Small intestine (tissue), 7 donors: ENCODE measurements around the gene SYMPK. TPM values are rescaled to one million over a fixed set of nuclear protein-coding genes. Genes with fewer than 3 reads are reported as not detected.

Experiments
- DNase-seq, 2 donors: peaks; one replicate each; pipeline versions ENCODE4 v3.0.0 to v3.0.0-alpha.2; 2013
- FAIRE-seq: peaks from 2 replicates; lab custom pipeline; 2012; peaks lifted over from hg19 to GRCh38; lab: Jason Lieb, UNC
- H3K27ac ChIP-seq, 3 donors: one replicate each; pipeline ENCODE4 v1.5.1; 2013; ENCODE audit warnings: low read length in 2 of 3, mild to moderate bottlenecking in 2 of 3, control low read depth in 1 of 3, inconsistent platforms in 1 of 3, low read depth in 1 of 3, moderate library complexity in 1 of 3
- H3K27me3 ChIP-seq, 3 donors: one replicate each; pipeline ENCODE4 v1.6.1; 2013; ENCODE audit warnings: low read length in 3 of 3, inconsistent platforms in 1 of 3; ENCODE audit not compliant: control insufficient read depth in 3 of 3, insufficient read depth in 3 of 3
- H3K36me3 ChIP-seq, 3 donors: one replicate each; pipeline ENCODE4 v1.6.1; 2013; ENCODE audit warnings: low read length in 3 of 3, inconsistent platforms in 1 of 3, low read depth in 1 of 3, mild to moderate bottlenecking in 1 of 3, moderate library complexity in 1 of 3; ENCODE audit not compliant: control insufficient read depth in 3 of 3, insufficient read depth in 2 of 3
- H3K4me1 ChIP-seq, 3 donors: one replicate each; pipeline ENCODE4 v1.6.1; 2013; ENCODE audit warnings: low read length in 2 of 3, inconsistent platforms in 1 of 3, low read depth in 1 of 3, mild to moderate bottlenecking in 1 of 3, moderate library complexity in 1 of 3; ENCODE audit not compliant: control insufficient read depth in 3 of 3, insufficient read depth in 2 of 3
- H3K4me3 ChIP-seq, 3 donors: one replicate each; pipeline ENCODE4 v1.5.1; 2013; ENCODE audit warnings: low read length in 3 of 3, control low read depth in 1 of 3, inconsistent platforms in 1 of 3, low read depth in 1 of 3, mild to moderate bottlenecking in 1 of 3, moderate library complexity in 1 of 3
- H3K9me3 ChIP-seq, 2 donors: one replicate each; pipeline ENCODE4 v1.6.1; 2013; ENCODE audit warnings: low read depth in 1 of 2, low read length in 1 of 2; ENCODE audit not compliant: control insufficient read depth in 2 of 2, insufficient read depth in 1 of 2
- WGBS, 3 donors: extraction: QIAGEN DNeasy Blood & Tissue Kit; methylation state at CpG; one replicate each; pipeline ENCODE4 v1.1.7; 2013; 5-methylcytosine and 5-hydroxymethylcytosine counted together
- polyA plus RNA-seq, 4 donors: library from polyadenylated mRNA; stranded (reverse) in 3 of 4; unstranded in 1 of 4; fragments of 200-250 nt in 3 of 4; fragments of 120-200 nt in 1 of 4; gene quantifications; one replicate each; pipeline versions ENCODE4 v1.2.1 to v1.2.3, GENCODE V29; 2013
- donor health status: healthy with polysubstance abuse.
- donor health status: control.
- donor health status: control.
- donor health status: Bipolar disorder and iron deficiency.
- donor health status: healthy.

Gene SYMPK
- polyA plus RNA-seq, 4 donors, result 64.8 to 106 (median 72.4) TPM

DNA sequence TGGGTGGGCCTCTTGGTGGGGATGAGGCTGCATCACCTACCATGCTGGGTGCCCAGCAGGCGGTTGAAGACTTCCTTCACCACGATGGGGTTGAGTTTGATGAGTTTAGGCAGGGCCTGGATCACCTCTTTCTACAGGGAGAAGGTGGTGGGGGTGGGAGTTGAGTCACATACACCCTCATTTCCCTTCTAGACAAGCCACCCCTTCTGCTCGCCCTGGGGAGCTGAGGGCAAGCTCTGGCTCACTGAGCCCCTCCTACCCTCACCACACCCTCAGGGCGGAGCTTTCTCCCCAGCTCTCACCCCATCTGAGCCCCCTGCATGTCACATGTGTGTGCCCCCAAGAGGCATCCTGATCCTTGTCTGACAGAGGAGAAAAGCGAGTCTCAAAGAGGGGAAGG is 40.2 kb downstream of the SYMPK start:
- Histone ChIP-seq H3K27ac (no peak overlapping the region), H3K36me3 (peaks cover 2 to 96% (median 11%) of the 10 kb centered on the region in 3 donors), H3K4me3 (no peak overlapping the region), H3K4me1 (no peaks in the 10 kb centered on the region), H3K27me3 (no peaks in the 10 kb centered on the region), H3K9me3 (no peaks in the 10 kb centered on the region)
- FAIRE-seq (no peak), DNase-seq (no peak)
- 95 to 99% (median 96%) methylated on average over 5 of the region's 5 CpGs for WGBS, 3 donors

GRCh38 chr19:45821570-45821969 is 41.4 kb downstream of the SYMPK start:
- no peaks in the 10 kb centered on the region for H3K27me3 ChIP-seq
- H3K4me1 ChIP-seq, result peaks cover 0 to 3% (median 0%) of the 10 kb centered on the region in 3 donors
- DNase-seq (no peak), FAIRE-seq (no peak)
- WGBS, 3 donors, result 85 to 92% (median 85%) methylated on average over 10 of the region's 10 CpGs
- no peak overlapping the region for H3K4me3 ChIP-seq
- H3K36me3 ChIP-seq, result peaks cover 2 to 93% (median 9%) of the 10 kb centered on the region in 3 donors
- no peak overlapping the region for H3K27ac ChIP-seq
- no peaks in the 10 kb centered on the region for H3K9me3 ChIP-seq

DNA sequence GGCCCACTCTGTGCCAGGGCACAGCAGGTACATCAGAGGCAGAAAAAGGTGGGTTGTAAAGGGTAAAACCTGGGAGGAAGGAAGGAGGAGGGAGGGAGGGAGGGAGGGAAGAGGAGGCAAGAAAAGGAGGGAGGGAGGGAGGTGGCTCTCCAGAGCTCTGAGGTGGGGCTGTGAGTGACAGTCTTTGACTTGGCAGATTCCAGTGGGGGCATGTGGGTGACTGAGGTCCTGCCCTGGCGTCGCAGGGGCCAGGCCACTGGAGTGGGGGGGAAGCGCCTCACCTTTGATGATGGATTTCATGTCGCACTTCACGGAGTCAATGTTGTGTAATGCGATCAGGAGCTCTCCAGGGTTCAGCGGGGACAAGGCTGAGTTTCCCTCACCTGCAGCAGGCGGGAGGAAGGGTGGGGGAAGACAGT is 41.8 kb downstream of the SYMPK start:
- WGBS, 3 donors, result 86 to 89% (median 87%) methylated on average over 8 of the region's 8 CpGs
- Histone ChIP-seq H3K27me3 (no peaks in the 10 kb centered on the region), H3K4me3 (no peak overlapping the region), H3K27ac (no peak overlapping the region), H3K4me1 (peaks cover 0 to 3% (median 0%) of the 10 kb centered on the region in 3 donors), H3K36me3 (peaks cover 4 to 93% (median 9%) of the 10 kb centered on the region in 3 donors), H3K9me3 (no peaks in the 10 kb centered on the region)
- no peak for DNase-seq
- FAIRE-seq, result no peak

GRCh38 chr19:45820413-45821102 is 42.4 kb downstream of the SYMPK start:
- H3K9me3 ChIP-seq, result no peaks in the 10 kb centered on the region
- peaks cover 4 to 92% (median 8%) of the 10 kb centered on the region in 3 donors for H3K36me3 ChIP-seq
- no peak overlapping the region for H3K4me3 ChIP-seq
- no peaks in the 10 kb centered on the region for H3K27me3 ChIP-seq
- H3K27ac ChIP-seq, result no peak overlapping the region
- no peak for FAIRE-seq
- 74 to 82% (median 79%) methylated on average over 20 of the region's 20 CpGs for WGBS, 3 donors
- DNase-seq, result no peak
- H3K4me1 ChIP-seq, result peaks cover 0 to 3% (median 0%) of the 10 kb centered on the region in 3 donors

DNA sequence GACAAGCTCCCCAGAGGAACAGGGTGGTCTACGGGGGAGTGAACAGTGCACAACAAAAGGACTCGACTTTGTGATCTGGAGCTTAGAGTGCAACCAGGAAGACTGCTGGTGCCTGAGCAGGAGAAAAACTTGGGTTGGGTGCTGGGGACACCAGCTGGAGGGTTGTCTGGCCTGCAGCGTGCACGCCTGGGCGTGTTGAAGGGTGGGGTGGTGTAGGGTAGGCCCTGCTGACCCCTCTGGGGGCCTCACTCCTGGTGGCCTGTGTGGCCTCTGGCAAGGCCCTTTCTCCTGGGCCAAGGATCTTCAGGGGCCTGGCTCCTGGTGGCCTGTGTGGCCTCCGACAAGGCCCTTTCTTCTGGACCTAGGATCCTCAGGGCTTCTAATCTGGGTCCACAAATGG is 43.2 kb downstream of the SYMPK start:
- Histone ChIP-seq H3K27me3 (no peaks in the 10 kb centered on the region), H3K4me3 (no peak overlapping the region), H3K27ac (no peak overlapping the region), H3K36me3 (peaks cover 2 to 90% (median 5%) of the 10 kb centered on the region in 3 donors), H3K4me1 (peaks cover 0 to 3% (median 0%) of the 10 kb centered on the region in 3 donors), H3K9me3 (no peaks in the 10 kb centered on the region)
- FAIRE-seq, result no peak
- DNase-seq, result no peak
- WGBS, 3 donors, result 83 to 90% (median 85%) methylated on average over 6 of the region's 6 CpGs

DNA sequence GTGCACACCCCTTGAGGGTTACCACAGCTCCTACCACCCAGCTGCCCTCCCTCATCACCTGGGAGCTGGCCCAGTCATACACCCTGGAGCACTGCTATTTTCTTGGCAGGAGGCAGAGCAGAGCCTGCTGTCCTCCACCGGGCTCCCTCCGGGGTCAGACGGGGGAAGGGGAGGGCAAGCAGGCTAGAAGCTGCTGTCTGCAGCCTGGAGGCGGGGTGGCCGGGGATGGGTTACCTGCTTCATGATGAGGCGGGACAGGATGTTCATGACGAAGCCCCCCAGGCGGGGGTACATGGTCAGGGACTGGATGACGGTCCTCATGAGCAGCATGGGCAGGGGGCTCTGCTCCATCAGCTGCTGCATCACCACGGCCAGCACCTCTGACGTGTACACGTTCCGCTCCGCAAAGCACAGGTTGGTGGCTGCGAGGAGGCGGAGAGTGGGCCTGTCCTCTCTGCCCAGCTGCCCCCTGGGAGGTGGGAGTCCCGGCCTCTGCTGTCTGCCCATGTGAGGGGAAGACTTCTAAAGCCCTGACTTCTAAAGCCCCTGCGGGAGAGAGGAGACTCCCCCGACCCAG is 45.1 kb downstream of the SYMPK start:
- Histone ChIP-seq H3K27me3 (no peaks in the 10 kb centered on the region), H3K27ac (no peak overlapping the region), H3K36me3 (peaks cover 2 to 83% (median 5%) of the 10 kb centered on the region in 3 donors), H3K4me1 (peaks cover 0 to 3% (median 0%) of the 10 kb centered on the region in 3 donors), H3K4me3 (no peak overlapping the region), H3K9me3 (no peaks in the 10 kb centered on the region)
- 80 to 86% (median 80%) methylated on average over 18 to 19 of the region's 19 CpGs for WGBS, 3 donors
- DNase-seq (no peak), FAIRE-seq (no peak)

- no peaks in the 10 kb centered on the region for H3K9me3 ChIP-seq
- no peak overlapping the region for H3K4me3 ChIP-seq
- DNase-seq (peak; percentile 89 to 95), FAIRE-seq (no peak)
- peaks cover 0 to 3% (median 0%) of the 10 kb centered on the region in 3 donors for H3K4me1 ChIP-seq
- H3K27me3 ChIP-seq, result no peaks in the 10 kb centered on the region
- 14 to 21% (median 16%) methylated on average over 24 of the region's 24 CpGs for WGBS, 3 donors
- H3K36me3 ChIP-seq, result peaks cover 2 to 77% (median 3%) of the 10 kb centered on the region in 3 donors
- H3K27ac ChIP-seq, result no peak overlapping the region
Observed at GRCh38 chr19:45817010-45817724, 45.8 kb downstream of the SYMPK start.

DNA sequence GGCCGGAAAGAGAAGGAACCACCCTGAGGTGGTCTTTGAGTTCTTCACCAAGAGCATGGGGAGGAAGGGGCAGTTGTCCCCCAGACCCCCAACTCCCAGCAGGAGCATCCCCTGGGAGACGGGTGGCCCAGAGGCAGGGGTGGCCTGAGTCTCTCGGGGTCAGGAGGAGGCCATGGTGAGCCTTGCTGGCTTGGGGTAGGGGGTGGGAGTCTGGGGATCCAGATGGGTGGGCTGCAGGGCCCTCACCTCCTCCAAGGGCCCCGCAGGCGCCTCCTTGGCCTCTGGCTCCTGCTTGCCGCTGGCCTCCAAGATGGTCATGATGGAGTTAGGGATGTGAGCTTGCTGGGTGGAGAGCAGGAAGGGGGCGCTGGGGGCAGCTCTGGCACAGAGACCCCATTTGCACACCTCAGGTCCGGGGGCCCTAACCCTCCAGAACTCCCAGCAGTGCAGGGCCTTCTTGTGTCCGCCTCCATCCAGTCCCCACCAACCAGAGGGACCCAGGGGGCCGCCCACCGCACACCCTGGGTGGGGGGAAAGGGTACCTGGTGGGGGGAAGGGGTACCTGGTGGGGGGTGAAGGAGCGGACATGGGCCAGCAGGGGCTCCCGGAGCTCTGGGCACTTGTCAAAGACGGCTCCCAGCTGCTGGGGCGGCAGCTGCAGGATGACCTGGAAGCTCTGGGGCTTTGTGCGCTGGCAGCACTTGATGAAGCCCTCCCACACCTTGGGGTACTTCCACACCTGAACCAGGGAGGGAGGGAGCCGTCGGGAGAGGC is 46.5 kb downstream of the SYMPK start:
- 73 to 87% (median 85%) methylated on average over 12 to 18 of the region's 18 CpGs for WGBS, 3 donors
- FAIRE-seq (no peak), DNase-seq (no peak)
- no peaks in the 10 kb centered on the region for H3K27me3 ChIP-seq
- peak overlapping the region in 1 of 3 donors; percentile 48 for H3K4me3 ChIP-seq
- no peaks in the 10 kb centered on the region for H3K9me3 ChIP-seq
- H3K4me1 ChIP-seq, result peaks cover 0 to 3% (median 0%) of the 10 kb centered on the region in 3 donors
- no peak overlapping the region for H3K27ac ChIP-seq
- H3K36me3 ChIP-seq, result peaks cover 2 to 71% (median 3%) of the 10 kb centered on the region in 3 donors
